DMS114 treated with DMSO at 0.1 percent for 48 hours (cell line): ENCODE data around the gene EFCAB8.

Experiments
- DNase-seq: peaks from one replicate; lab custom pipeline; 2025; ENCODE audit not compliant: unreplicated experiment; lab: John Stamatoyannopoulos, UW

EFCAB8 gene

GRCh38 chr20:32908334-32909292, 49.9 kb downstream of the EFCAB8 start:
- no peak for DNase-seq

- DNase-seq = no peak
These were observed 50.7 kb downstream of the EFCAB8 start for GRCh38 chr20:32909451-32909850.

GRCh38 chr20:32909896-32910571, 51.3 kb downstream of the EFCAB8 start:
- DNase-seq = no peak

- DNase-seq = no peak
These were observed 52.6 kb downstream of the EFCAB8 start for GRCh38 chr20:32911355-32911754.

GRCh38 chr20:32912688-32913087, 54.0 kb downstream of the EFCAB8 start:
- no peak for DNase-seq

GRCh38 chr20:32914031-32914430, 55.3 kb downstream of the EFCAB8 start:
- DNase-seq = no peak

GRCh38 chr20:32917191-32917950, 58.6 kb downstream of the EFCAB8 start:
- no peak for DNase-seq

- no peak for DNase-seq
These were observed 59.6 kb downstream of the EFCAB8 start for GRCh38 chr20:32918296-32918695.

GRCh38 chr20:32918751-32919150, 60.0 kb downstream of the EFCAB8 start:
- DNase-seq = no peak

GRCh38 chr20:32920066-32920465, 61.3 kb downstream of the EFCAB8 start:
- no peak for DNase-seq

GRCh38 chr20:32920530-32921298, 62.0 kb downstream of the EFCAB8 start:
- DNase-seq = no peak

GRCh38 chr20:32922466-32922865, 63.7 kb downstream of the EFCAB8 start:
- DNase-seq = no peak

GRCh38 chr20:32924781-32925180, 66.1 kb downstream of the EFCAB8 start:
- no peak for DNase-seq

GRCh38 chr20:32925481-32926196, 66.9 kb downstream of the EFCAB8 start:
- DNase-seq = no peak

- no peak for DNase-seq
These were observed 70.4 kb downstream of the EFCAB8 start for GRCh38 chr20:32929162-32929561.

- no peak for DNase-seq
These were observed 71.5 kb downstream of the EFCAB8 start for GRCh38 chr20:32930181-32930580.

- no peak for DNase-seq
These were observed 72.0 kb downstream of the EFCAB8 start for GRCh38 chr20:32930701-32931100.

GRCh38 chr20:32934580-32934979, 75.9 kb downstream of the EFCAB8 start:
- no peak for DNase-seq

GRCh38 chr20:32941155-32941885, 82.6 kb downstream of the EFCAB8 start:
- DNase-seq = no peak
